B cell (primary cell): ENCODE data around the gene CD96. TPM values are rescaled to one million over a fixed set of nuclear protein-coding genes. Genes with fewer than 3 reads are reported as not detected.
A peak's percentile ranks its signal among the peaks of the same experiment; 100 is the strongest.

Source experiments
- ATAC-seq: fragments of 200-7000 bp; cut with Tn5 transposase; one replicate; pipeline ENCODE4 v1.10.0; 2021; ENCODE audit warnings: low read depth, mild to moderate bottlenecking, moderate number of reproducible peaks, moderate library complexity
- CTCF ChIA-PET: fragments of 350-600 bp; sonication (Branson Sonifier 250); formaldehyde crosslinking; loops from one replicate; lab custom pipeline; 2021; ENCODE audit warnings: antibody characterized with exemption, inconsistent platforms; lab: Charles Lee
- POLR2A ChIA-PET: fragments of 350-600 bp; sonication (Branson Sonifier 250); formaldehyde crosslinking; loops from one replicate; lab custom pipeline; 2021; ENCODE audit warnings: antibody characterized with exemption; lab: Charles Lee
- DNase-seq: peaks from one replicate; pipeline ENCODE4 v3.0.0; 2013
- H2AFZ ChIP-seq: 2 replicates; pipeline ENCODE4 v1.6.1; 2012; ENCODE audit warnings: mild to moderate bottlenecking, low read depth, low read length; ENCODE audit not compliant: insufficient read depth, poor library complexity, severe bottlenecking
- H3K27ac ChIP-seq, 2 donors: 1 replicate in 1 of 2; 2 replicates in 1 of 2; pipeline ENCODE4 v1.5.1; 2012 to 2013; ENCODE audit warnings: low read length in 2 of 2, mild to moderate bottlenecking in 2 of 2, moderate library complexity in 1 of 2
- H3K27me3 ChIP-seq, 4 experiments: fragments of 200-600 bp in 1 of 4; sonication (generic) in 1 of 4; replicated peaks in 1 of 4; 1 replicate in 2 of 4; 2 replicates in 2 of 4; pipeline versions ENCODE4 v1.6.1 to v1.7.0; 2013 to 2016; ENCODE audit warnings: low read length in 3 of 4, mild to moderate bottlenecking in 2 of 4, mixed read lengths in 1 of 4, moderate library complexity in 1 of 4; ENCODE audit not compliant: insufficient read depth in 4 of 4, control insufficient read depth in 3 of 4; ENCODE audit errors: control extremely low read depth in 1 of 4
- H3K36me3 ChIP-seq, 2 experiments: replicated peaks in 1 of 2; 1 replicate in 1 of 2; 2 replicates in 1 of 2; pipeline versions ENCODE4 v1.6.1 to v1.7.1; 2013; ENCODE audit warnings: low read length in 1 of 2; ENCODE audit not compliant: insufficient read depth in 2 of 2, control insufficient read depth in 1 of 2; ENCODE audit errors: control extremely low read depth in 1 of 2, extremely low read depth in 1 of 2
- H3K4me1 ChIP-seq, 2 donors: fragments of 200-600 bp in 1 of 2; sonication (generic) in 1 of 2; 1 replicate in 1 of 2; 2 replicates in 1 of 2; pipeline versions ENCODE4 v1.5.1 to v1.6.1; 2013 to 2017; ENCODE audit warnings: low read length in 2 of 2; ENCODE audit not compliant: control insufficient read depth in 2 of 2, insufficient read depth in 2 of 2
- H3K4me2 ChIP-seq: replicated peaks from 2 replicates; pipeline ENCODE3; 2012; ENCODE audit warnings: mild to moderate bottlenecking, low read depth, low read length; ENCODE audit not compliant: poor library complexity, severe bottlenecking
- H3K4me3 ChIP-seq, 5 experiments: fragments of 200-600 bp in 1 of 5; sonication (generic) in 1 of 5; 1 replicate in 3 of 5; 2 replicates in 2 of 5; pipeline versions ENCODE4 v1.5.1 to v1.7.0; 2011 to 2016; ENCODE audit warnings: low read length in 4 of 5, mild to moderate bottlenecking in 4 of 5, low read depth in 2 of 5, control low read depth in 1 of 5, moderate library complexity in 1 of 5; ENCODE audit not compliant: insufficient read depth in 1 of 5; ENCODE audit errors: control extremely low read depth in 1 of 5, extremely low read depth in 1 of 5
- H3K79me2 ChIP-seq: fragments of 200-600 bp; sonication (generic); one replicate; pipeline ENCODE4 v1.6.0; 2016; ENCODE audit warnings: low read length; ENCODE audit not compliant: control insufficient read depth, insufficient read depth
- H3K9ac ChIP-seq: fragments of 200-600 bp; sonication (generic); 2 replicates; pipeline ENCODE4 v1.6.1; 2017; ENCODE audit warnings: mild to moderate bottlenecking, low read length, moderate library complexity
- H3K9me3 ChIP-seq, 3 donors: one replicate each; pipeline versions ENCODE4 v1.6.1 to v1.7.1; 2013; ENCODE audit warnings: low read length in 2 of 3; ENCODE audit not compliant: control insufficient read depth in 2 of 3, insufficient read depth in 1 of 3; ENCODE audit errors: control extremely low read depth in 1 of 3
- H4K20me1 ChIP-seq: 2 replicates; pipeline ENCODE4 v1.6.0; 2012; ENCODE audit warnings: mild to moderate bottlenecking, low read length; ENCODE audit not compliant: insufficient read depth, control insufficient read depth, poor library complexity, severe bottlenecking
- H3K27ac Mint-ChIP-seq: one replicate; pipeline ENCODE4 v1.8.0; 2021; ENCODE audit warnings: mixed read lengths
- H3K27me3 Mint-ChIP-seq: one replicate; pipeline ENCODE4 v1.8.0; 2021; ENCODE audit warnings: mixed read lengths
- H3K4me1 Mint-ChIP-seq: one replicate; pipeline ENCODE4 v1.8.0; 2021; ENCODE audit warnings: mixed read lengths
- H3K4me3 Mint-ChIP-seq: one replicate; pipeline ENCODE4 v1.8.0; 2021; ENCODE audit warnings: mixed read lengths
- H3K9me3 Mint-ChIP-seq: one replicate; pipeline ENCODE4 v1.8.0; 2022; ENCODE audit warnings: mixed read lengths; ENCODE audit not compliant: insufficient read depth
- EZH2 ChIP-seq: IDR thresholded peaks from 2 replicates; pipeline ENCODE4 v1.6.1; 2012; ENCODE audit warnings: borderline replicate concordance, low read depth, mild to moderate bottlenecking, moderate library complexity, low read length; ENCODE audit not compliant: insufficient read depth, poor library complexity, severe bottlenecking
- WGBS: methylation state at CpG from one replicate; pipeline ENCODE4 v1.1.5; 2013; ENCODE audit warnings: missing lambda C conversion rate; ENCODE audit not compliant: insufficient coverage; 5-methylcytosine and 5-hydroxymethylcytosine counted together
- intact Hi-C: fragments of 100-400 bp; cut with micrococcal nuclease; formaldehyde crosslinking; loops from one replicate; pipeline ENCODE4 v1.10.0; 2022
- polyA plus RNA-seq: library from polyadenylated mRNA; depleted of rRNA; stranded (reverse); fragments of >200 nt; gene quantifications from 2 replicates; pipeline ENCODE4 v1.2.3, GENCODE V29; 2012
- total RNA-seq, 2 donors: library from RNA; stranded (reverse); fragments of 120-200 nt in 1 of 2; gene quantifications; 1 replicate in 1 of 2; 2 replicates in 1 of 2; pipeline versions ENCODE4 v1.2.3 to v1.2.4, GENCODE V29; 2013 to 2022
- TF ChIP-seq, protein P1 (sequence below): fragments of 200-600 bp; IDR thresholded peaks from one replicate; pipeline ENCODE4 v1.8.0; 2022; ENCODE audit warnings: antibody characterized with exemption, mild to moderate bottlenecking

CD96 gene
- total and polyA plus RNA-seq, 2 donors (not counting 1 experiment from before 2014, with no cell fraction given), result 21.4 to 56.2 TPM

DNA sequence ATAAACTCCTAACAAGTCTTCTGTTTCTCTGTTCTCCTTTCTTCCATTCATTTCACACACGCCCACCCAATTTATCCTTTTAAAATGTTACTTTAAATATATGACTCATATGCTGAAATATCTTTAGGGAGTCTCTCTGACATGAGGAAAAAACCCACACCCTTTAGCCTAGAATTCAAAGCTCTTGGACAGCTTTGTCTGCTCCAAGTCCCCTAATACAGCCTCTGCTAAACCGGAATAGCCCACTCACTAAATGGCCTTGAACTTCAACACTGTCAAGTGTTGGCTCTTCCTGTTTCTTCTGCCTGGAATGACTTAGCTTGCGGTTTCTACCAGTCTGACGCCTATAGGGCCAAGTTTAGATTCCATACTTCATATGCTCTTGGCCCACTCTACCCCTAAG, 3.3 kb upstream of the CD96 start:
- Mint-ChIP-seq H3K4me3 (peak overlapping the region; percentile 5), H3K4me1 (peaks cover 57% of the 10 kb centered on the region), H3K9me3 (no peaks in the 10 kb centered on the region), H3K27me3 (no peaks in the 10 kb centered on the region), H3K27ac (peak overlapping the region; percentile 51)
- Histone ChIP-seq H3K79me2 (no peaks in the 10 kb centered on the region), H2AFZ (peak overlapping the region; percentile 32), H3K9me3 (no peaks in the 10 kb centered on the region), H3K27me3 (no peaks in the 10 kb centered on the region), H3K4me3 (peak overlapping the region in 1 of 5 experiments; percentile 64), H3K4me2 (peak overlapping the region; percentile 83), H4K20me1 (no peaks in the 10 kb centered on the region), H3K36me3 (no peaks in the 10 kb centered on the region), H3K27ac (peak overlapping the region in 1 of 2 donors; percentile 20), H3K9ac (peak overlapping the region; percentile 60), H3K4me1 (peaks cover 37 to 45% of the 10 kb centered on the region in 2 donors)
- ChIA-PET POLR2A (no interaction called here), CTCF (interaction anchor here (0.7 to 3.1 kb wide), 12 partner anchors 9 to 1809 kb away, joined by 3 to 19 read pairs (median 4); no protein-coding TSS in a partner anchor)
- intact Hi-C loops, result loop anchor here (1.0 to 5.0 kb wide), 3 partner anchors 10 to 1226 kb away; no protein-coding TSS in a partner anchor
- no peak for ATAC-seq
- no peak for DNase-seq
- TF ChIP-seq, protein P1, sequence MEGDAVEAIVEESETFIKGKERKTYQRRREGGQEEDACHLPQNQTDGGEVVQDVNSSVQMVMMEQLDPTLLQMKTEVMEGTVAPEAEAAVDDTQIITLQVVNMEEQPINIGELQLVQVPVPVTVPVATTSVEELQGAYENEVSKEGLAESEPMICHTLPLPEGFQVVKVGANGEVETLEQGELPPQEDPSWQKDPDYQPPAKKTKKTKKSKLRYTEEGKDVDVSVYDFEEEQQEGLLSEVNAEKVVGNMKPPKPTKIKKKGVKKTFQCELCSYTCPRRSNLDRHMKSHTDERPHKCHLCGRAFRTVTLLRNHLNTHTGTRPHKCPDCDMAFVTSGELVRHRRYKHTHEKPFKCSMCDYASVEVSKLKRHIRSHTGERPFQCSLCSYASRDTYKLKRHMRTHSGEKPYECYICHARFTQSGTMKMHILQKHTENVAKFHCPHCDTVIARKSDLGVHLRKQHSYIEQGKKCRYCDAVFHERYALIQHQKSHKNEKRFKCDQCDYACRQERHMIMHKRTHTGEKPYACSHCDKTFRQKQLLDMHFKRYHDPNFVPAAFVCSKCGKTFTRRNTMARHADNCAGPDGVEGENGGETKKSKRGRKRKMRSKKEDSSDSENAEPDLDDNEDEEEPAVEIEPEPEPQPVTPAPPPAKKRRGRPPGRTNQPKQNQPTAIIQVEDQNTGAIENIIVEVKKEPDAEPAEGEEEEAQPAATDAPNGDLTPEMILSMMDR, result no peak
- TF ChIP-seq EZH2, result no peak
- WGBS, result 18% methylated on average over 3 of the region's 4 CpGs
